HepG2 (cell line): ENCODE results near the gene ABCB4. TPM values are rescaled to one million over a fixed set of nuclear protein-coding genes. Genes with fewer than 3 reads are reported as not detected.

ENCODE experiments used
- ATAC-seq: fragments of 200-7000 bp; cut with Tn5 transposase; 3 replicates; pipeline ENCODE4 v1.9.1; 2020; ENCODE audit warnings: mild to moderate bottlenecking, moderate library complexity
- BruUV-seq: library from RNA; stranded (reverse); fragments of 400-500 nt; replicated peaks from 2 replicates; lab custom pipeline; 2021; lab: Mats Ljungman, UMichigan
- CTCF ChIA-PET: fragments of 300-600 bp; formaldehyde crosslinking; extraction: SDS; loops from one replicate; lab custom pipeline; 2021; ENCODE audit warnings: low total read pairs, inconsistent platforms, low intra/inter-chr PET ratio; lab: Yijun Ruan, JAX
- POLR2A ChIA-PET: fragments of 350-600 bp; sonication (Branson Sonifier 250); formaldehyde crosslinking; loops from one replicate; lab custom pipeline; 2020; ENCODE audit warnings: antibody characterized with exemption, inconsistent platforms; lab: Yijun Ruan, JAX
- DNase-seq: peaks from one replicate; pipeline ENCODE4 v3.0.0-alpha.2; 2015; ENCODE audit warnings: low spot score
- FAIRE-seq: peaks from 3 replicates; lab custom pipeline; 2011; peaks lifted over from hg19 to GRCh38; lab: Jason Lieb, UNC
- H2AFZ ChIP-seq: one replicate; pipeline ENCODE4 v1.6.1; 2011; ENCODE audit warnings: low read length, inconsistent platforms
- H3K27ac ChIP-seq: fragments of 300-600 bp; 3 replicates; pipeline ENCODE4 v1.8.0; 2011; ENCODE audit warnings: mixed run types, mild to moderate bottlenecking, mixed read lengths, low read length, inconsistent platforms; ENCODE audit not compliant: insufficient read depth; ENCODE audit errors: extremely low read length
- H3K27me3 ChIP-seq, 2 experiments: fragments of 200-600 bp in 1 of 2; 2 replicates in 1 of 2; 3 replicates in 1 of 2; pipeline versions ENCODE4 v1.6.0 to v1.8.0; 2011; ENCODE audit warnings: low read length in 2 of 2, mild to moderate bottlenecking in 2 of 2, moderate library complexity in 2 of 2, inconsistent platforms in 1 of 2; ENCODE audit not compliant: insufficient read depth in 2 of 2, control insufficient read depth in 1 of 2
- H3K36me3 ChIP-seq, 2 experiments: fragments of 200-600 bp in 1 of 2; replicated peaks in 1 of 2; 2 replicates in 1 of 2; 3 replicates in 1 of 2; pipeline versions ENCODE4 v1.5.1 to v1.8.0; 2011; ENCODE audit warnings: low read length in 2 of 2, inconsistent platforms in 1 of 2; ENCODE audit not compliant: insufficient read depth in 2 of 2, control insufficient read depth in 1 of 2
- H3K4me1 ChIP-seq: 2 replicates; pipeline ENCODE4 v1.5.1; 2012; ENCODE audit warnings: low read length, inconsistent platforms; ENCODE audit not compliant: insufficient read depth
- H3K4me2 ChIP-seq: 2 replicates; pipeline ENCODE4 v1.6.0; 2011; ENCODE audit warnings: low read depth, low read length, inconsistent platforms
- H3K4me3 ChIP-seq, 3 experiments: fragments of 200-600 bp in 1 of 3; sonication (generic), shearing (Covaris generic) in 1 of 3; replicated peaks in 1 of 3; 2 replicates each; pipeline ENCODE4 v1.5.1; 2011 to 2016; ENCODE audit warnings: low read length in 3 of 3, inconsistent platforms in 2 of 3, low read depth in 2 of 3, mild to moderate bottlenecking in 2 of 3, control low read depth in 1 of 3, mixed read lengths in 1 of 3; ENCODE audit not compliant: insufficient read depth in 1 of 3
- H3K79me2 ChIP-seq: one replicate; pipeline ENCODE4 v1.6.1; 2011; ENCODE audit warnings: low read length, inconsistent platforms; ENCODE audit not compliant: insufficient read depth
- H3K9ac ChIP-seq: 2 replicates; pipeline ENCODE4 v1.6.0; 2011; ENCODE audit warnings: mild to moderate bottlenecking, low read depth, low read length, inconsistent platforms; ENCODE audit not compliant: insufficient read depth
- H3K9me3 ChIP-seq: 2 replicates; pipeline ENCODE4 v1.5.1; 2012; ENCODE audit warnings: mild to moderate bottlenecking, low read length
- H4K20me1 ChIP-seq: 2 replicates; pipeline ENCODE4 v1.6.0; 2011; ENCODE audit warnings: inconsistent platforms, mild to moderate bottlenecking, low read length, moderate library complexity; ENCODE audit not compliant: insufficient read depth
- CCAR2 ChIP-seq: fragments of 200-400 bp; formaldehyde crosslinking; optimal IDR thresholded peaks from 2 replicates; pipeline ENCODE3; 2018; ENCODE audit warnings: low read depth, mild to moderate bottlenecking, low read length, moderate library complexity
- DMAP1 ChIP-seq: IDR thresholded peaks from 2 replicates; pipeline ENCODE4 v1.6.1; 2016
- ELF1 ChIP-seq: sonication (generic); formaldehyde crosslinking; IDR thresholded peaks from 2 replicates; pipeline ENCODE4 v1.4.0; 2020; ENCODE audit warnings: missing genetic modification reagents
- ELF3 ChIP-seq: IDR thresholded peaks from 2 replicates; pipeline ENCODE4 v1.6.1; 2016; ENCODE audit warnings: missing genetic modification reagents, missing compliant biosample characterization
- EP300 ChIP-seq, 3 experiments: sonication (generic) in 1 of 3; formaldehyde crosslinking in 1 of 3; IDR thresholded peaks; 2 replicates each; pipeline versions ENCODE4 v1.5.1 to v1.6.1; 2011 to 2020; ENCODE audit warnings: low read depth in 2 of 3, low read length in 2 of 3, borderline replicate concordance in 1 of 3, improper control_type of control experiment in 1 of 3, mild to moderate bottlenecking in 1 of 3, missing genetic modification reagents in 1 of 3, moderate library complexity in 1 of 3
- ESRRA ChIP-seq: sonication (generic); formaldehyde crosslinking; IDR thresholded peaks from 2 replicates; pipeline ENCODE4 v1.5.1; 2020; ENCODE audit warnings: mild to moderate bottlenecking, low read depth, missing genetic modification reagents
- FOXA1 ChIP-seq, 2 experiments: fragments of 450-650 bp in 1 of 2; sonication (generic) in 1 of 2; formaldehyde crosslinking in 1 of 2; IDR thresholded peaks; 2 replicates each; pipeline versions ENCODE4 v1.4.0 to v1.6.1; 2016 to 2020; ENCODE audit warnings: missing genetic modification reagents in 1 of 2
- FOXA3 ChIP-seq: IDR thresholded peaks from 2 replicates; pipeline ENCODE4 v1.6.1; 2016; ENCODE audit warnings: missing genetic modification reagents, missing compliant biosample characterization
- HNRNPL ChIP-seq: fragments of 200-400 bp; formaldehyde crosslinking; IDR thresholded peaks from 2 replicates; pipeline ENCODE4 v1.6.1; 2017; ENCODE audit warnings: mild to moderate bottlenecking, low read depth, low read length
- ISL2 ChIP-seq: sonication (generic); formaldehyde crosslinking; IDR thresholded peaks from 2 replicates; pipeline ENCODE4 v1.5.0; 2020; ENCODE audit warnings: missing genetic modification reagents
- MTA3 ChIP-seq: sonication (generic); formaldehyde crosslinking; IDR thresholded peaks from 2 replicates; pipeline ENCODE4 v1.4.0; 2020; ENCODE audit warnings: missing genetic modification reagents
- NCOA2 ChIP-seq: sonication (generic); formaldehyde crosslinking; IDR thresholded peaks from 2 replicates; pipeline ENCODE4 v1.8.0; 2022; ENCODE audit warnings: inconsistent platforms
- NR2F1 ChIP-seq, 2 experiments: fragments of 450-650 bp in 1 of 2; formaldehyde crosslinking in 1 of 2; IDR thresholded peaks; 2 replicates each; pipeline versions ENCODE4 v1.5.0 to v1.6.1; 2016 to 2020; ENCODE audit warnings: mild to moderate bottlenecking in 1 of 2, missing compliant biosample characterization in 1 of 2, missing genetic modification reagents in 1 of 2, moderate library complexity in 1 of 2
- RARA ChIP-seq: IDR thresholded peaks from 2 replicates; pipeline ENCODE4 v1.6.1; 2016; ENCODE audit warnings: missing genetic modification reagents, missing compliant biosample characterization
- ZBTB1 ChIP-seq: sonication (generic); formaldehyde crosslinking; IDR thresholded peaks from 2 replicates; pipeline ENCODE4 v1.4.0; 2020; ENCODE audit warnings: missing genetic modification reagents, borderline replicate concordance
- ZNF616 ChIP-seq: sonication (generic); formaldehyde crosslinking; IDR thresholded peaks from 2 replicates; pipeline ENCODE4 v1.5.0; 2020; ENCODE audit warnings: low read depth, mild to moderate bottlenecking, missing genetic modification reagents
- ZNF629 ChIP-seq: sonication (generic); formaldehyde crosslinking; conservative IDR thresholded peaks from 2 replicates; pipeline ENCODE4 v1.5.0; 2020; ENCODE audit warnings: missing genetic modification reagents
- ZNF780A ChIP-seq: sonication (generic); formaldehyde crosslinking; IDR thresholded peaks from 2 replicates; pipeline ENCODE4 v1.8.0; 2022; ENCODE audit warnings: mild to moderate bottlenecking, missing genetic modification reagents, moderate library complexity
- in situ Hi-C: cut with HindIII; loops from 2 replicates; pipeline ENCODE4 v1.10.0; 2017; ENCODE audit warnings: low pct_unique_long_range_greater_than_20kb; ENCODE audit not compliant: extremely low pct_ligation_motif_present
- intact Hi-C: fragments of 100-400 bp; cut with micrococcal nuclease; formaldehyde crosslinking; loops from one replicate; pipeline ENCODE4 v1.10.0; 2022; ENCODE audit not compliant: unreplicated experiment
- polyA plus RNA-seq, 8 experiments: library from polyadenylated mRNA; depleted of rRNA in 3 of 8; stranded (reverse) in 7 of 8; unstranded in 1 of 8; fragments of >200 nt; fragmentation: Illumina TruSeq in 4 of 8; extraction: Trizol in 4 of 8; gene quantifications; 2 replicates each; pipeline versions ENCODE4 v1.2.1 to v1.2.3, GENCODE V29; 2011 to 2016; ENCODE audit warnings: low read depth in 4 of 8, missing spikeins in 1 of 8, mixed read lengths in 1 of 8; ENCODE audit not compliant: insufficient read depth in 1 of 8
- total RNA-seq, 5 experiments: library from RNA; depleted of rRNA; stranded (reverse); fragments of >200 nt; fragmentation: Illumina TruSeq; extraction: Trizol; gene quantifications; 2 replicates each; pipeline ENCODE4 v1.2.3, GENCODE V29; 2016; ENCODE audit warnings: low read depth in 1 of 5
- TF ChIP-seq, protein P1 (sequence below): sonication (generic); formaldehyde crosslinking; IDR thresholded peaks from 2 replicates; pipeline ENCODE4 v1.4.0; 2020; ENCODE audit warnings: missing genetic modification reagents
- TF ChIP-seq, protein P2 (sequence below): IDR thresholded peaks from 2 replicates; pipeline ENCODE4 v1.6.1; 2016; ENCODE audit warnings: mild to moderate bottlenecking, missing biosample characterization, missing genetic modification reagents
- TF ChIP-seq, protein P3 (sequence below): sonication (generic); formaldehyde crosslinking; IDR thresholded peaks from 2 replicates; pipeline ENCODE4 v1.4.0; 2020; ENCODE audit warnings: missing genetic modification reagents, borderline replicate concordance

The ABCB4 gene
- total and polyA plus RNA-seq, 2 of the 13 experiments (the other 11 are each of a cell fraction or from before 2014, with no cell fraction given): 18.0 to 32.4 TPM

DNA sequence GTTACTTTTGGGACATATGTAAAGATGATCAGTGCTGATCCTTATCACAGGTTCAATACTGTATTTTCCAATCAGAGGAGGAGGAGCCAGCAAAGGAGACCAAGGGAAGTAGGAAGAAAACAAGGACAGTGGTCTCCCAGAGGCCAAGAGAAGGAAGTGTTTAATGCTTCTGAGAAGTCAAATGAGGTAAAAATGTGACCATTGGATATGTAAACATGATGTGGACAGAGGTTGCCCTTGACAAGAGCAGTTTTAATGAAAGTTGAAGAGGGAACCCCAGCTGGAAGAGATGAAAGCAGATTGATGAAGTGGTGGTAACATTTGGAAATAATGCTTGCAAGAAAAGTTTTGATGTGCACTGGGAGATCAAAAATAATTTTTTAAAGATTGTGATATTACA lies 111.2 kb downstream of the ABCB4 start:
- DNase-seq: peak; percentile 10
- H3K9me3 ChIP-seq: no peaks in the 10 kb centered on the region
- POLR2A ChIA-PET: no interaction called here
- CTCF ChIA-PET: no interaction called here
- H3K9ac ChIP-seq: no peak overlapping the region
- peak overlapping the region; percentile 6 for H3K27ac ChIP-seq
- H3K4me2 ChIP-seq: no peak overlapping the region
- no peak overlapping the region for H2AFZ ChIP-seq
- H3K4me1 ChIP-seq: peaks cover 20% of the 10 kb centered on the region
- no peaks in the 10 kb centered on the region for H3K79me2 ChIP-seq
- no peak overlapping the region for H3K4me3 ChIP-seq
- no TSS peak for BruUV-seq
- H3K27me3 ChIP-seq: no peaks in the 10 kb centered on the region
- no peaks in the 10 kb centered on the region for H4K20me1 ChIP-seq
- in situ Hi-C loops (no loop called here), intact Hi-C loops (no loop called here)
- no peak for FAIRE-seq
- peak; percentile 61 for ATAC-seq
- H3K36me3 ChIP-seq: peaks cover 0 to 2% of the 10 kb centered on the region in 2 experiments; a peak in 3 of 5 replicates
- TF ChIP-seq, protein P1, sequence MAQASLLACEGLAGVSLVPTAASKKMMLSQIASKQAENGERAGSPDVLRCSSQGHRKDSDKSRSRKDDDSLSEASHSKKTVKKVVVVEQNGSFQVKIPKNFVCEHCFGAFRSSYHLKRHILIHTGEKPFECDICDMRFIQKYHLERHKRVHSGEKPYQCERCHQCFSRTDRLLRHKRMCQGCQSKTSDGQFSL (CRISPR knock-in tag): no peak
- TF ChIP-seq, protein P2, sequence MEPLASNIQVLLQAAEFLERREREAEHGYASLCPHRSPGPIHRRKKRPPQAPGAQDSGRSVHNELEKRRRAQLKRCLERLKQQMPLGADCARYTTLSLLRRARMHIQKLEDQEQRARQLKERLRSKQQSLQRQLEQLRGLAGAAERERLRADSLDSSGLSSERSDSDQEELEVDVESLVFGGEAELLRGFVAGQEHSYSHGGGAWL (CRISPR knock-in tag): no peak
- TF ChIP-seq ESRRA (CRISPR knock-in tag) (0 out of 2 replicates have a peak, but pooled peaks have one; percentile 51), NCOA2 (CRISPR knock-in tag) (0 out of 2 replicates have a peak, but pooled peaks have one; percentile 26), ZNF780A (CRISPR knock-in tag) (no peak), NR2F1 (CRISPR knock-in tag; IDR thresholded peaks at IDR 0.05) (no peak), DMAP1 (CRISPR knock-in tag) (no peak), ELF3 (CRISPR knock-in tag) (peak; percentile 41; the same call in 1 of the 2 replicates), MTA3 (CRISPR knock-in tag) (no peak), ZBTB1 (CRISPR knock-in tag) (no peak), HNRNPL (no peak), ELF1 (0 out of 2 replicates have a peak, but pooled peaks have one; percentile 6), ISL2 (no peak), FOXA1 (IDR thresholded peaks at IDR 0.05) (no peak), FOXA1 (CRISPR knock-in tag; IDR thresholded peaks at IDR 0.05) (peak; percentile 63; the same call in 1 of the 2 replicates), ZNF616 (CRISPR knock-in tag) (no peak), RARA (CRISPR knock-in tag) (0 out of 2 replicates have a peak, but pooled peaks have one; percentile 14), FOXA3 (CRISPR knock-in tag) (peak; percentile 77), CCAR2 (no peak), ZNF629 (CRISPR knock-in tag) (no peak), EP300 (IDR thresholded peaks at IDR 0.05; ENCODE audit: low read depth in 2 of 2, low read length in 2 of 2) (peak in 1 of 2 experiments; percentile 8; a peak in 1 of 4 replicates), EP300 (CRISPR knock-in tag; IDR thresholded peaks at IDR 0.05; ENCODE audit: borderline replicate concordance) (no peak)
- TF ChIP-seq, protein P3, sequence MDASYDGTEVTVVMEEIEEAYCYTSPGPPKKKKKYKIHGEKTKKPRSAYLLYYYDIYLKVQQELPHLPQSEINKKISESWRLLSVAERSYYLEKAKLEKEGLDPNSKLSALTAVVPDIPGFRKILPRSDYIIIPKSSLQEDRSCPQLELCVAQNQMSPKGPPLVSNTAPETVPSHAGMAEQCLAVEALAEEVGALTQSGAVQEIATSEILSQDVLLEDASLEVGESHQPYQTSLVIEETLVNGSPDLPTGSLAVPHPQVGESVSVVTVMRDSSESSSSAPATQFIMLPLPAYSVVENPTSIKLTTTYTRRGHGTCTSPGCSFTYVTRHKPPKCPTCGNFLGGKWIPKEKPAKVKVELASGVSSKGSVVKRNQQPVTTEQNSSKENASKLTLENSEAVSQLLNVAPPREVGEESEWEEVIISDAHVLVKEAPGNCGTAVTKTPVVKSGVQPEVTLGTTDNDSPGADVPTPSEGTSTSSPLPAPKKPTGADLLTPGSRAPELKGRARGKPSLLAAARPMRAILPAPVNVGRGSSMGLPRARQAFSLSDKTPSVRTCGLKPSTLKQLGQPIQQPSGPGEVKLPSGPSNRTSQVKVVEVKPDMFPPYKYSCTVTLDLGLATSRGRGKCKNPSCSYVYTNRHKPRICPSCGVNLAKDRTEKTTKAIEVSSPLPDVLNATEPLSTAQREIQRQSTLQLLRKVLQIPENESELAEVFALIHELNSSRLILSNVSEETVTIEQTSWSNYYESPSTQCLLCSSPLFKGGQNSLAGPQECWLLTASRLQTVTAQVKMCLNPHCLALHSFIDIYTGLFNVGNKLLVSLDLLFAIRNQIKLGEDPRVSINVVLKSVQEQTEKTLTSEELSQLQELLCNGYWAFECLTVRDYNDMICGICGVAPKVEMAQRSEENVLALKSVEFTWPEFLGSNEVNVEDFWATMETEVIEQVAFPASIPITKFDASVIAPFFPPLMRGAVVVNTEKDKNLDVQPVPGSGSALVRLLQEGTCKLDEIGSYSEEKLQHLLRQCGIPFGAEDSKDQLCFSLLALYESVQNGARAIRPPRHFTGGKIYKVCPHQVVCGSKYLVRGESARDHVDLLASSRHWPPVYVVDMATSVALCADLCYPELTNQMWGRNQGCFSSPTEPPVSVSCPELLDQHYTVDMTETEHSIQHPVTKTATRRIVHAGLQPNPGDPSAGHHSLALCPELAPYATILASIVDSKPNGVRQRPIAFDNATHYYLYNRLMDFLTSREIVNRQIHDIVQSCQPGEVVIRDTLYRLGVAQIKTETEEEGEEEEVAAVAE (CRISPR knock-in tag): no peak
